Right hindlimb (tissue), 1 donor: ENCODE results near the gene PALM2AKAP2.

Source experiments
- DNase-seq: peaks from one replicate; pipeline ENCODE4 v3.0.0-alpha.2; 2018

Gene PALM2AKAP2

DNA sequence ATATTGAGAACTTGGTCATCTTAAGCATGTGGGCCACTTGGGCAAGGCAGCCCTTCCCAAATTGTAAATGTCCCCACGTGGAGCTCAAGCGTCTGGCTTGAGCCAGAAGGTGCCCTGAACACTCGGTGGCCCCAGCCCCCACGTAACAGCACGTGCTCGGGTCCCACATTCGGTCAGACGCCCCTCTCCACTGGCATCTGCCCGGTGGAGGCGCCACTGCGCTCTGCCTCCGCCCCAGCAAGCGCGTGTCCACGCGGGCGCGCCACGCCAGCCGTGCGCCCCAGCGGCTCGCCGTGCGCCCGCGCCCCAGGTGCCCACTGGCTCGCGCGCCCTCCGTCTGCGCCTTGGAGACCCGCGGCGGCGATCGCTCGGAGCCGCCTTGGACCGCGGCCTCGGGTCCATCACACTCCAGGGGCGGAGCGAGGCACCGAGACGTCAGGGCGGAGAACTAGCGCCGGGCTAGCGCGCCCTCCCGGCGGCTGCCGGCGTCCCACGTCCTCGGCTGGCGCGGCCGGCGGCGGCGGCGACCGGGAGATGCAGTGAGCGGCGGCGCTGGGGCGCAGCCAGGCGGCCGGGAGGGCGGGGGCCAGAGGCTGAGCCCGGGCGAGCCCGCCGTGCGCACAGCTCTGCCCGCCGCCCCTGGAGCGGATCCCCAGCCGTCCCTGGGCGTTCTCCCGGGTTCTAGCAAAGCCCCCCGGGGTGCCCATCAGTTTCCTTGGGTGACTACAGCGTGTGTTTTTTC lies at the start of gene PALM2AKAP2:
Gene PALM2AKAP2 (plus strand): TSS at position 488 of the 742 bp plus-strand sequence. CDS start 291 bp downstream, outside the sequence.
- DNase-seq, result peak; percentile 89

DNA sequence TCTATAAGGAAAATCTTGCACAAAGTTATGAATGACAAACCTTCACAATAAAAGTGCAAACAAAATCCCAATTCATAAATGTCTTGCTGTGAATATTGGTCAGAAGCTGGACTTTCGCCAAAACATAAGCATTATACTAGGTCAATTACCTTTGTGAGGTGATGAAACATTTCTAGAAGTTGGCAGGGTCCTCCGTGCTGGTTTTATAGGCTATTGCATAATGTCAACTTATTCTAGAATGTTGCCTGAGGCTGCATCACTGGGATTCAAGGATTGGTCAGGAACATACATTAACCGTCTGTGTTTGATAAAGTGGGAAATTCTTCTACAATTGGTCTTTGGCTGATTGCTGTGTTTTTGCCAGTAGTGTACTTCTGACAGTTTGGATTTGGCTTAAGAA lies 49.8 kb upstream of the PALM2AKAP2 start:
- no peak for DNase-seq

DNA sequence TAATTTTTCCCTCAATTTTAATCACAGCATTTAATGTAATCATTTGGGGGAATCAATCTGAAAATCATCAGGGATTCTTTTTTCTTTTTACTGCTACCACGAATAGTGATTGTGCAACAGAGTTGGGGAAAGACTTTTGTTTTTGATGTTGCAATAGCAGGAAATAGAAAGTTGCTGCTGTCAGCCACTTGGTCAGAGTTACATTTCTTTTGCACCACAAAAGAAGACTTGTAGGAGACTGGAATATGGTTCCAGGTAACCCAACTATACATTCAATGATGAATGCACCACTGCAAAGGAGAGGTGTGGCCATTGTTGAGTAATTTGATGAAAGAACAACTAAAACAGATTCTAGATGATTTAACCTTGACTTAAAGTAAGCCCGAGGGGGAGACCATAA lies 46.3 kb upstream of the PALM2AKAP2 start:
- no peak for DNase-seq

DNA sequence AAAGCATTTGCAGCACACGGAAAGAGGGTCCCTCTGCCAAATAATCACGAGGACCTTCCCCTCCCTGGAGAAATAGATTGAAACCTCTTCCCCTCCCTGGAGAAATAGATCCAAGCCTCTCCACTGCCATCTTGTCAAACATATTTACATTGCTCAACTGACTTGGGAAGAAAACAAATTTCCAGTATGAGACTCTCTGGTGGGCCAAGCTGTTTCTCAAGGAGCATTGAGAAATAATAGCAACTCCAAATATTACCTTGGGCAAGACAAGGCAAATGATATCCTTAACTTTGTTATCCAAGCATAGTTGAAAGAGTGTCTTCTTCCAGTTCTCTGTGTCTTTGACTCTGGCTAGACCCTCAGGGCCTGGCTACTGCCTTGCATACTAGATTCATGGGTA lies 45.2 kb upstream of the PALM2AKAP2 start:
- DNase-seq, result no peak

DNA sequence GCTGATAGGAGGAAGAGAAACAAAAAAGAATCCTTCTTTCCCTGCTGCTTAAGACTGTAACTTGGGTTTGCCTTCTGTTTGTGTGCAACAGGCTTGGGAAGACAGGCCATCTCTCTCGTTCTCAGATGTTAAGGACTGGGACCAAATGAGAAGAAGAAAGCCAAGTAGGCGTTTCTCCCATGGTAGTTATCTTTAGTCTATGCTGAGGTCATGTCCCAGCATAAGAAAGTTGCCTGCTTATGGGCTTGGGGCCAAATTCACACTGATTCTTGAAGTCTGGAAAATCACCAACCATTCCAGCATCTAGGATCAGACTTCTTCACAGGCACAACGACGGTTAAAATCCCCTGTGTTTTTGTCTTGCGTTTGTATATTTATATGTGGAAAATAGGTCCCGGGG lies 44.2 kb upstream of the PALM2AKAP2 start:
- DNase-seq, result no peak

DNA sequence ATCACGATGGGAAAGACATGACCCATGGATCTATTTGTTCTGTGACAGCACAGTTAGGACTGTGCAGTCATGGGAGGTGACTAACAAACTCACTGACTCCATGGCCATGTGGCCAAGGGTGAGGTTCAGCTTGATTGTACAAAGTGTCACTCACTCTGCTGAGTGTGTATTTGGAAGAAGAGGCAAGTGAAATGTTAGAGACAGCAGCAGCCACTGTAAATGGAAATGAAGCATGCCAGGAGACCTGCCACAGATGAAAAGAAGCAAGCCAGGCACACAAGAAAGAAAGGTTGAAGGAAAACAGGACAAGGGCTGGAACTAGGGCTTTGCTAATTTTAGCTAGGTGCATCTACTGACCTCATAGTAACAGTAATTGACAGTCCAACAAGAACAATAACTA lies 42.7 kb upstream of the PALM2AKAP2 start:
- no peak for DNase-seq

DNA sequence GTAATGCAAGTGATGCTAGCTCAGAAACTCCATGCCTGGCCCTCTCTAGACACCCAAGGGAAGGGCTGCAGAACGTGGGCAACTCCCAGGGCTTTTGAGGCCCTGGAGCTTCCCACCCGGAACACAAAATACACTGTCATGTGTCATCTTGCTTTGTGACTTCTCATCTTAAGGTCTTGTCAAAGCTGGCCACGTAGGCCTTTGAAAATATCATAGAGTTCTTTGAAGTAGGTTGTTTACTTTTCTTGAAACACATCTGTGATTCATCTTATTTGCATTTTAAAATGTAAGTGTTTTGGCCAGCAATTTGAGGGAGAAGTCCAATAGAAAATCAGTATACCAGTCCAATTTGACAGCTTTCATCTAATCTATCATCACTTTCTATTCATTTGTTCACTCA lies 40.2 kb upstream of the PALM2AKAP2 start:
- no peak for DNase-seq

DNA sequence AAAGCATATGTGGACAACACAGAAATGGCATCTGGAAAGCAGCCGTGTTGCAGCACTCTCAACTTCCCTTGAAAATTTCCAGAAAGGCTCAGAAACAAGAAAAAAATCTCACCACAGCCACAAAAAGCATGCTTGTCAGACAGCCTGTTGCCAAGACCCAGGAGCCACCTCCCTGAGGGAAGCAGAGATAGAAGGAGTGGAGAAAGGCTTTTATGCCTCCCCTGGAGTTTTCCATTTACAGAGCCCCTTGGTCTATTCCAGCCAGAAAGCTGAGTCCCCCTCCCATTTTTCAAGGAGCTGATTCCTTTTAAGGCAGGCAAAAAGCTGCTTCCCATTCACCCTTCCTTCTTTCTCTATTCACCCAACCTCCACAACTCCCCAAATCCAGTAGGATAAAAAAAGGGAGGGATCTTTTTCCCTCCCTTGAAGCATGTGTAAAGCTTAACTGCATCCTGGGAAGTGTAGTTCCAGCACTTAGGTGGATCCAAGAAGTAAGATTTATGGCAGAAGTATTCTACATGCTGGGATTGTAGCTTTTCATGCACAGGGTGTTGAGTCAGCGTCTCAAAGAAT lies 37.1 kb upstream of the PALM2AKAP2 start:
- peak; percentile 61 for DNase-seq

DNA sequence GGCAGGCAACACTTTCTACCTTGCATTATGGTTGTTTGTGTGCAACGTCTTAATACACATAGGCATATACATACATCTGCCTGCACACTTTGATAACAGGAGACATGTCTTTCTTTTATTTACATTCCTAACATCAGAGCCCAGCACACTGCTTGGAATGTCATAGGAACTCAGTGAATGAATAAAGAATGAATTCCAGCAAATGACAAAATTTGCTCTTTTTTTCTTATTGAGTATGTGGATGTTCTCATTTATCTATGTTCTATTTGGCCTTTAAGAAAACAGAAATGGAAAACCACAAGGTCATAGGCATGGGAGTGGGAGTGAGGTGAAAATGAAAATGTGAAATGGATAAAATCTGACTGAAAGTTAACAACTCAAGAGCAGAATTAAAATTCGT lies 36.3 kb upstream of the PALM2AKAP2 start:
- DNase-seq, result no peak

DNA sequence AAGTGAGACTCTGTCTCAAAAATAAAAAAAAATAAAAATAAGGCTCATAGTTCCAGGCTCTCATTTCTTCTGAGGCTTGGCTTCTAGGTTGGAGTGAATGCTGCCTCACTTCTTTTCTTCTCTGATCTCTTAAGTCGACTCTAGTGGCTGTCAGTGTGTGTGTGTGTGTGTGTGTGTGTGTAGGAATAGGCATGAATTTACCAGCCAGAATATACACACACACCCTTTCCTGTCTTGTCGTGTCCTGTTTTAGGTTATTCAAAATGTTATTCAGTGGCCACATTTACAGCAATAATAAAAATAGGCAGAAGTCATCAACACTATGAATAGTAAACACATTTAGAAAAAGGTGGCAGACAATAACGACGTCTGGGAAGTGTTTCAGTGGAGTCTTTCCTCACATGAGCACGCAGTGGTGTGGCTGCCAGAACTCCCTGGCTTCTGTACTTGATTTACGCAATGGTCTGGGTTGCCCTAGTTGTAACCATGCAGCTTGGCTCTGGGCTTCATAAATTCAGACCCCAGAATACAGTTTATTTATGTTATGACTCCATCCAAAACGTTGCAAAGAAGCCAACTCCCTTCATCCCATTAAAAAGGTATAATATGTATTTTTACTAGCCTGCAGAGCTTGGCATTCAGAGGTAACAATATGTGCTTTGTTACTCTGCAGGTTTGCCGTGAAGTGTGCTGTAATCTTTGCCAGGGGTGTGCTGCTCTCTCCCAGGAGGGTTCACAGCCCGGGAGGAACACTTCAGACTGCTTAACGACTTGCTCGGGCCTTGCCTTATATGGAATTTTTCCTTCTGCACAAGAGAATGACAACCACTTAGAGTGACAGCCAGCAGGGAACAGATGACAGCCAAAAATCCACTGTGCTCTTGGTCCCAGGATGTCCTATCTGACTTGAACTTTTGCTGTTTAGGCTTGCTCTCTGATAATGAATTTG lies 34.4 kb upstream of the PALM2AKAP2 start:
- peak; percentile 56 for DNase-seq

DNA sequence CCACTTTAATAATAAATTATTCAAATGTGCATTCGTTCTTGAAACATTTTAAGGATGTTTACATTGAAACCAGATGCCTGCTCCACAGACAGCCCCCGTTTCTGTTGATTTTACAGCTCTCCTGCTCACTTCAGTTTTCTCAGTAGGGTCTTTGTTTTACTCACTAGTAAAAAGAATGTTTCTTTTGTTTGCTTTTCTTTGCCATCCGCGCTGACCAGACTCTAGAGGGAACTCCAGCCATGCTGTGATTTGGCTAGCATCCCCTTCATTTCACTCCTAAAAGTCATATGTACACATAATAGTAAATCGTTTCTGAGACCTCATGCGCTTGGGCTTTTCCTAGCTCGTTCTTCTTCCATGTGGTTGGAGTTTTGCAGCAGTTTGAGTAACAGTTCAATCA lies 28.7 kb upstream of the PALM2AKAP2 start:
- DNase-seq, result no peak

DNA sequence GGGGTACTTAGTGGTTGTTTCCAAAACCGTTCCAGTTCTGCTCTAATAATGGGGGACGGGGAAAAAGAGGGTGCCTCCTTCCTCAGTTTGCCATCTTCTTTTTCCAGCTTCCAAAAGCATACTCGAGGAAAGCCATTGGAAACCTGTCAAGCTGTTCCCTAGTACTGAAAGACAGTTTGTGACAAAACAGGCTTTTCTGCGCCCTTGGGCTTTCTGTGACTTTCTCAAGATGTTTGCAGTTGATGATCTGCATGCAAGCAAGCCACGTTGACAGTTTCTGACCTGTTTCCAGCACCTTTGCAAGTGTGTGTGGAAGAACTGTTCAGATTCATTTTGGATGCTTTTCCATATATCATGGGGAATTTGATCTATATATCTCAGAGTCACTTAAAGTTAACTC lies 26.7 kb upstream of the PALM2AKAP2 start:
- DNase-seq, result no peak

DNA sequence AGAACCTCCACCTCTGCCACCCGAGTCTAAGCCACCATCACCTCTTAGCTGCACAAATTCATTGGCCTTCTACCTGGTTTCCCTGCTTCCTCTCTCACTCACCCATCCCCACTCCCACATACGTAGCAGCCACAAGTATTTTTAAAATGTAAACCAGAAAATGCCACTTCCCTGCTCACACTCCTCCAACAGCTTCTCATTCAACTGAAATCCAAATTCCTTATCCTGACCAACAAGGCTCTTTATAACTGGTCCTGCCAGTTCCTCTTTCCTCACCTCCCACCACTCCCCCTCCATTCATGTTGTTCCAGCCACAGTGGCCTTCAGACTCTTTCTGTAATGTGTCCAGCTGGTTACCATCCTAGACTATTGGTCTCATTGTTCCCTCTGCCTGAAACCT lies 25.0 kb upstream of the PALM2AKAP2 start:
- DNase-seq, result no peak

DNA sequence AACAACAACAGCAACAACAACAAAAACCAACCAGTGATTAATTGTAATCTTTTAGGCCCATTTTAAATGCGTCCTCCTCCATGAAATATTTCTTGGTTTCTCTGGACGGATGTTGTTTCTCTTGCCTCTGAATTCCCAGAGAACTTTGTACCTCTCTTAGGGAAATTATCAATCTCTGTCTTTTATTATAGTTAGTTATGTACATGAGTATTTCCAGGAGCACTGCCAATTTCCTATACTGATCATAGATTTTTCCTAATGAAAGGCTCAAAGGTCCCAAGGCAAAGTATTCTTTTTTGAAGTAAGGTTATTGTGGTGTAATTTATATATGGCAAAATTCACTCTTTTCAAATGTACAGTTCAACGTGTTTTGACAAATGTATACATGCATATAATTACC lies 20.4 kb upstream of the PALM2AKAP2 start:
- DNase-seq, result no peak

DNA sequence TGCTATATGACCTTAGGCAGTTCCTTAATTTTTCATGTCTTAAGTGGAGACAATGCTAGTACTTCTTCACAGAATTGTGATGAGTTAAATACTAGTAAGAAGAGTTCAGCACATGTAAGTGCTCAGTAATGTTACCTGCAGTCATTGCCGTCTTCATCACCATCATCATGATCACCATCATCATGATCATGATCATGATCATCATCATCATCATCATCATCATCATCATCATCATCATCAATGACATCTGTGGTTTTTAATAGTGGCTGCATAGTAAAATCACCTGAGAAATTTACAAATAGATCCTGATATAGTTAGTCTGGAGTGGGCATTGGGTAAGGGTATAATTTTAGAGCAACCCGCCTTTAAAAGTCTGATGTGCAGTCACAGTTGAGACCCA lies 14.7 kb upstream of the PALM2AKAP2 start:
- DNase-seq, result no peak

DNA sequence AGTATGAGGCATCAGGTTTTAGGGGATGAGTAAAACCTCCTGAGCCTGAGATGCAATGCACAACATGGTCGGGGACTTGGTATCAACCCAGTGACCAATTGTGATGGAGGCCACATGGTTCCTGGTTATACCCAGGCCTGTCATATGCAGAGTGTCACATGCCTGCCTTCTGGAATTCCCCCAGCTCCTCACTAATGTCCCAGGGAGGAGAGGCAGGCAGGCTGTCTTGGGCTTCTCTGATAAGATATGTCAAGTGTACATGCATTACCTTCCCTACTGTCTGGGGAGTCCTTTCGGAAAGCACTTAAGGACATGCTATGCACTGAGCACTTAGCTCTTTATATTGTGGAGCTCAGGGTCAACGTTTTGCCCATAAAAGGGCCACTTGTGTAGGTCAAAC lies 14.2 kb upstream of the PALM2AKAP2 start:
- DNase-seq, result no peak

DNA sequence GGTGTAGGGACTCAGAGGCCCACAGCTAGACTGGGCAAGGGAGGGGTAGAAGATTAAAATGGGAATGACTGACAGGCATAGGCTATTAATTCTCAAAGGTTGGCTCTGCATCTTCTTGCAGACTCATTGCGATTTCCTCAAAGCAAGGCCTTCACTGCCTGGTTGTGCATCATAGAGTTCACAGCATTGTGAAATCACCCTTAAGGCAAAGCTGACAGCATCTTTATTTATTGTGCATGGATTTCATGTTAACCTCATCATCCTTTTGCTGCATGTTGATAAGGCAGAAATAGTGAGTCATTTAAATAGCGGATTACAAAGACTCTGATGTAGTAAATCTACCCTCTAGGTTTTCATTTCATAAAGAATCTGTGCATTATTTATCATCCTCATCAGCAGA lies 13.6 kb upstream of the PALM2AKAP2 start:
- DNase-seq, result no peak

DNA sequence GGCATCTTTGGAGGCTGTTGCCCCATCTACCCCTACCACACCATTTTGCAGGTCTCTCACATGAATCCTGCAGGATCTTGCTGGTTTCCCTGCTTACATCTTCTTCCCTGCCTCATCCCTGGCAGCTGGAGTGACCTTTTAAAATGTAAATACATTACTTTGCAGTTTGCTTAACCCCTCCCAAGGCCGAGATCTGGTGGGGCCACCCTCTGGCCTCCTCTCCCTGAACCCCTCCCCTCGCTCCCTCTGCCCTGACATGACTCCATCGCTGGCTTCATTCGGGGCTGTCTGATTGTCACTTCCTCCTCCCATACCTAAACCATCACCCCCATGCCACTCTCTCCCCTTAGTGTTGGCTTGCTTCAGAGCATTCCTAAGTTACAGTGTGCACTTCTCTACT lies 12.6 kb upstream of the PALM2AKAP2 start:
- no peak for DNase-seq

DNA sequence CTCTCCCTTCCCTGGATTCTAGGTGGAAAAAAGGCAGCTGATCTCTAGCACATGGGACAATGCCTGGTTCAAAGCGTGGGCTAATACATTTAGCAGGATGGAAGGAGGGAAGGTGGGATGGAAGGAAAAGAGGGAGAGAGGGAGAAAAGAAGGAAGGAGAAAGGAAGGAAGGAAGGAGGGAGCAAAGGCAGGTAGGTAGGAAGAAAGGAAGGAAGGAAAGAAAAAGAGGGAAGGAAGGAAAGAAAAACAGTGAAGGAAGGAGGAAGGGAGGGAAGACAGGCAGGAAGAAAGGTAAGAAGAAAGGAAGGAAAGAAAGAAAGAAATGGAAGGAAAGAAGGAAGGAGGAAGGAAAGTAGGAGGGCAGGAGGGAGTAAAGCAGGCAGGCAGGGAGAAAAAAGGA lies 12.2 kb upstream of the PALM2AKAP2 start:
- no peak for DNase-seq

DNA sequence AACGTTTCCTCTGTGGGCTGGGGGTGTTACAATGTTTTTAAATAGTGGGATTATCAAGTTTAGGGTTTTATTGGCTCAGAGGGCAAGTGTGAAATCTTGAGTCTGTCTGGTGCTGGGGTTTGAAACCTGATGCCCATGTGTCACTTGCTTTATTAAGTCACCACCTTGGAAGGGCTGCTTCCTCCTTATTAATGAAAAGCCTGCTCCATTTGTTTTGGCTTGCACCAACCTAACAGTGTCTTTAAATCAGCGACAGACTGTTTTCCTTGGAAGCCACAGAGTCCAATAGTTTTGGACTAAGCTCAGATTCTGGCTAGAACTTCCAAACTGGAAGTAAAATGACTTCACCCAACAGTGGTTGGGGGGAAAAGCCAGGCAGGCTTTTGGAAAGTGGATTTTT lies 10.7 kb upstream of the PALM2AKAP2 start:
- DNase-seq, result peak; percentile 32

DNA sequence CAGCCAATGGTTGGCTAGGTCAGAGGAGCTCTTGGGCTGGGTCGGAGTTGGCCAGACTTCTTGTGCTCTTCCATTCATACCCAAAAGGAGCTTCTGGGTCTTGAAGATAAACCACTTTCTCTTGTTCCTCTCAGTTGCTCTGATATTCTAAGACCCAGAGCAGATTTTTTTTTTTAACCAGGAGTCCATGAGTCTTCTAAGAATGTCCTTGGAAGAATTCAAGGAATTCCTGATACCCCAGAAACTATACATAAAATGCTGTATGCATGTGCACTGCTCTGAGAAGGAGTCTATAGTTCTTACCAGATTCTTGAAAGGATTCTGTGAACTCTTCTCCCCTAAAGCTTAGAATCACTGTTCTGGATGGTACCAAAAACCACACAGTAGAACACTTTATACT lies 9.9 kb upstream of the PALM2AKAP2 start:
- DNase-seq, result no peak

DNA sequence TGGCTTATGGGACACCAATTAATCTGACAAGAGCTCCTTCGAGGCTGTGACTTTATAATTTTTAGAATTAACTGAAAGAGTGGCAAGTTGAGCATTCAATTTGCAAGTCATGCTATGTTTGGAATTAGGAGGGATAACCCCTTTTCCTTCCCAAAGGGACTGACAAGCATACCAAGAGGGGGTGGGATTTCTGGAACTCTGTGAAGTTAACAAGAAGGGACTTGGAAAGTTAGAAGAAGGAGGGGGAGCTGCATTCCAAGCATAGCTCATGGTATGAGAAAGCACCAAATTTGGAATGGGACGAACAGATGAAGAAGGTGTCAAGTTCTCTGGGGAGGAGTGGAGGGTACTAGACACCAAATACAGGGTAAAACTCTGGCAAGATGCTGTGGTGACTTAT lies 8.9 kb upstream of the PALM2AKAP2 start:
- no peak for DNase-seq

DNA sequence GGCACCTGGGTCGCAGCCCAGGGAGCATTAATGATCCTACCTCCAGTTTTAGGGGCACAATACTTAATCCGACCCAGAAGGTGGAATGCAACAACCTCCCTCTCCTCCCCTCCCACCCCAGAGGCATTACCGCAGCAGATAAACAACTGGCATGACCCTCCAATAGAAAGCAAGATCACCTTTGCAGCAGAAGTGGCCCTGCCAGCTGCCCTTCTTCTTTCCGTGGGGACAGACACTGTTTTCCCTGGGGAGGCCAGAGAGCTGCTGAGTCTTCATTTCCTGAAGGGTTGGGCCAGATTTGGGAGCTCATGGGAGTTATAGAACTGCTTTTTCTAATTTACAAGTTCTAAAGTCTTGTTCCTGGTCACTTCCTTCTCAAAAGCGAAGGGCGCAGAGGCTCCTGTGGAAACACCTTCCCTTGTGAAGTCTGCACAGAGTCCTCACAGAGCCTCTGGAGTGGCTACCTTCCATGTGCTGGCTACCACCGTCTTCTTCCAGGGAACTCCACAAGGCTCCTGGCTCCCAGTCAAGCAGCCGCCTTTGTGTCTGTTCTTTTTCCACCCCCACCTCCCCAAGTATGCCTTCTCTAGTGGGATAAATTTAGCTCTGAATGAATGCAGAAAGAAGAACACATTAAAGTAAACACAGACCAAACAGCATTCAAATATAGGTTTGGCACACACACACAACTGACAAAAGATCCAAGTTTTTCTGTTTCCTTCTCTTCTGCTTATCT lies 8.0 kb upstream of the PALM2AKAP2 start:
- peak; percentile 46 for DNase-seq
